HG03575 (cell line): Measurements from ENCODE around the gene RPS6KL1.

Experiments
- ATAC-seq: cut with Tn5 transposase; IDR thresholded peaks from one replicate; pipeline ENCODE4 v1.9.1; 2021; ENCODE audit not compliant: unreplicated experiment, insufficient number of reproducible peaks, low FRiP score; ENCODE audit errors: extremely low read depth

RPS6KL1 gene

DNA sequence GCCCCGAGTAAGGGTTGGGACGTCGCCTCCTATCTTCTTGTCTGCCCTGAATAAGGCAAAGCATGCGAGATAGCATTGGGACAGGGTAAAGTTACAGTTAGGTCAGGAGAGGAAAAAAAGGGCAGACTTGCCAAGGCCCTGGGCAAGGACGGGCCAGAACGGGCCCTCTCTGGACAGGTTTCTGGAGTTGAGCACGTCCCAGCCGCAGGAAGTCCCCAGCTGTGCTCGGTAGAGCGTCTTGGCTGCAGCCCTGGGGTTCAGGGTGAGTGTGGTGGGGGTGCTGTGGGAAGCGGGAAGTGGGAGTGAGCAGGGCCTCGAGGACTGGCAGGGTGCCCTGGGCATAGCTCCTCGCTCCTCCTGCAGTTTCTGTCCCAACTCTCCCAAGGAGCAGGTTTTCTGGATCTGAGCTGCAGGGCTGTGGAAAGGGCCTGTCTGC lies 5.4 kb downstream of the RPS6KL1 start:
- no peak for ATAC-seq

DNA sequence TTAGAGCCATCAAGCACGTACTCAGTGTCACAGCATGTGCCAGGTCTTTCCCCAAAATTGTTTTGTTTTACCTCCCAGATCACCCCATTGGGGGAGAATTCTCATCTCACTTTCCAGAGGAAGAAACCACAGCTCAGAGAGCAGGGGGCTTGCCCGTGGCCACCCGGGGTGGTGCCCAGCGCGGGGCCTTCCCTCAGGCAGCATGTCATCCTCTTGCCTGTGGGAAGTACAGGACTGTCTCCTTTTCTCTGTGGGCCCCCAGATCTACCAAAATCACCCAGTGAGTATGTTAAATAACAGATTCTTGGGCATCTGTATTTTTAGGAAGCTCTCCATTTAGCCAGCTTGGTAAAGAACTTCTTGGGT lies 5.9 kb downstream of the RPS6KL1 start:
- no peak for ATAC-seq

DNA sequence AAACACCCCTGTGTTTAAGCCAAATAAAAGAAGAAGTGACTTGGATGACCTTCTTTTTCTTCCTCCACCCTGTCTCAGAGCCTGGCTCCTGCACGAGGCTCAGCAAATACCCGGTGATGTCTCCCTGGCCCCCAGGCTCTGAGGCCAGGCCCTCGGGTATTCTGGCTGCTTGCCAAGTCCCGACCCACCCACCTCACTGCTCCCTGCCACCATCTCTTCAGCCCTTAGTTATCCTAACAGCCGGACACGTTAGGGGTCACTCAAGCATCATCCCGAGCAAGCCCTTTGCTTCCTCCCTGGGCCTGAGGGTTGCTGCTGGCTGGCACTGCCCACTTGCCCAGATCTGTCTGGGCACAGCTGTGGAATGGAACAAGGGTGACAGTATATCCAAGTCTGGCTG lies 7.2 kb downstream of the RPS6KL1 start:
- no peak for ATAC-seq

DNA sequence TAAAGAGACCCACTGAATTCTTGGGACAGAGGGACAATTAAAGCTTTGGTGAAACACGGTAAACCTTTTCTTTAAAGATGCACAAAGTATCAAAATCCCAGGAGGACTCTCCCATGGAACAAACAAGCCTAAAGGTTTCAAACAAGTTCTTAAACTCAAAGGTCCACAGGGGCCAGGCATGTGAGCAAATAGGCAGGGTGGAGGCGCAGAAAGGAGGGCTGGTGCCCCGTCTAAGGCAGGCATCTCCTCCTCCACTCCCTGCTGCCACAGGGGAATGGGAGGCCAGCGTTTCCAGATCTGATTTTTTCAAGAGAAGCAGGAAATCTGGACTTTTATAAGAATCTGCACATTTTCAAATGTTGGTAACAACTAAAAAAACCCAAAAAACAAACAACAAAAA lies 7.6 kb downstream of the RPS6KL1 start:
- no peak for ATAC-seq

DNA sequence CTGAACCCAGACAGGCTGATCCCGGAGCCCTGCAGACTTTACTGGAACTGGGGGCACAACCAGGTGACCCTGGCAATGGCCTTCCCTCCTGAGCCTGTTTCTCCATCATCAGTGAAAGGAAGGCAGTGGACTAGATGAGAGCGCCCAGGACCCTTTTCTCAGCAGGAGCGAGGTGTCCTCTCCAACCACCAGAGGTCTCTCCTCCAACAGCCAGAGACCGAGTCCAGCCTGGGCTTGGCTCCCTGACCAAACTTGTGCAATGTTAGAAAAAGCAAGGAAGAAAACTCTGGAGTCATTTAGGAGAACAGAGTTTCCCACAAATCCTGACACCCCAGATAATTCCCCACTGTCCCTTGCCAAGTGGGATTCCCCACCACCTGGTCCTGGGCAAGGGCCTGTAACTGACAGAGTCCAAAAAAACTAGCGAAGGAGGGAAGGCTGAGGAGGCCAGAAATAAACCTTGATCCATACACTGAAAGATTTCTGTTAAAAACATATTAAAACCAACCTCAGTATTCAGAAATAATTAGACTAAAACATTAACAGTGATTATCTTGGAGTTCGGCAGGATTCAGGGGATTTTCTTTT lies 9.0 kb downstream of the RPS6KL1 start:
- no peak for ATAC-seq

DNA sequence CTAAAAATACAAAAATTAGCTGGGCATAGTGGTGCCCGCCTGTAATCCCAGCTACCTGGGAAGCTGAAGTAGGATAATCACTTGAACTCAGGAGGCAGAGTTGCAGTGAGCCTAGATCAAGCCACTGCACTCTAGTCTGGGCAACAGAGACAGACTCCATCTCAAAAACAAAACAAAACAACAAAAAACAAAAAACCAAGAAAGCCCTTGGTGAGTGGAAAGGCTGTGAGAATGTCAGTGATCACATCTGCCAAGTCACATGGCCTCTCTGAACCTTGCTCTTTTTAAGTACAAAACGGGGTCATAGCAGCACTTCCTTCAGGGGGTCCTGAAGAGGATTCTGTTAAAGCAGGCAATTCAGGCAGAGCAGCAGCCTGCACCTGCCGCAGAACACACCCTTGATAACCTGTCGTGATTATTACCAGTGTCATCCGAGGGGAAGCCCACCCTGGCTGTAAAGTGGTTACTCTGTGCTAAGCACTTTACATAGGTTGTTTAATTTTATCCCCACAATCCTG lies 9.6 kb downstream of the RPS6KL1 start:
- no peak for ATAC-seq

DNA sequence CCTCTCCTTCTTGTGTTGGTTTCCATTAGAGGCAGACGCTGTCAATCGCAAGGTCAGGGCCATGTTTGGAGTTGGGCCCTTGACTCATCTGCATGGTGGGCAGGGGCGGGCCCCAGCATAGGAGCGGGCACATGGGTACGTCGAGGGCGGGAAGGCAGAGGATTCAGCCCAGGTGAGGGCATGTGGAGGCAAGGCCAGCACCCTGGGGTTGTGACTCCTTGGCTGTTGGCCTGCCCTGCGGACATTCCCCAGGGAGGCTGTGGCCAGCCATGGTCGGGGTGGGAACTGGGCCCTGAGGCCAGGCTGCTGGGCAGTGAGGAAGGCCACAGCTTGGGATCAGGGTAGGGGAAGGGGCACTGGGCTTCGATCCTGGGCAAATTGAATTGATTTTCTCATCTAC lies 10.3 kb downstream of the RPS6KL1 start:
- no peak for ATAC-seq

DNA sequence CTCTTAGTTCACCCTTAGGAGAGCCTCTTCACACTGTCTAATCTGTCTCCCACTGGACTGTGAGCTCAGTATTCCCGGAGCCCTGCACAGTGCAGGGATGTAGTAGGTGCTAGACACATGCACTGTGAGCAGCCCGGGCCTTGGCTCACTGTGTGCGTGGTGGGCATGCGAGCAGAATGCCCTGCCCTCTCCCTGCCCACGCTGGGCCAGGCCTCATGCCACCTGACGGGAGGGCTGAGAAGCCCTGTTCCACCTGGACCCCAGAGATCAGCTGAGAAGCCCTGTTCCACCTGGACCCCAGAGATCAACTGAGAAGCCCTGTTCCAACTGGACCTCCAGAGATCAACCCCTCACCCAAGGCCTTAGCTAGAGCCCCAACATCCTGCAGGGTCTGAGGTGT lies 10.9 kb downstream of the RPS6KL1 start:
- no peak for ATAC-seq

DNA sequence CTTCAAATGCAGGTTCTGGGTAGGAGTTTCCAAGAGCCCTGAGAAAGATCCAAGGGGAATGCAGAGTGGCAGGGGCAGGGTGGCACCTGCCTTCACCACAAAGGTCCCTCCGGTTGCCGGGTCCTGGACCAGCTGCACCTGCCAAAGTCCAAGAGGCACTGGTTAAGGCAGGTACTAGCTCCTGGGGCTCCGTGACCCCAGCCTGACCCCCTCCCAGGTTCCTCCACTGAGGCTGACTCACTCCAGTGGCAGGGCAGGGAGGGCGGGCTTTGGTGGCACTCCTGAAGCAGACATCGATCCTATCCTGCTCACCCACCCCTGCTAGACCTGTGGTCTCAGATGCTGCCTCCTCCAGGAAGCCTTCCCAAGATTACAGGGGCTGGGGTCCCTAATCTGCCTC lies 11.4 kb downstream of the RPS6KL1 start:
- no peak for ATAC-seq

DNA sequence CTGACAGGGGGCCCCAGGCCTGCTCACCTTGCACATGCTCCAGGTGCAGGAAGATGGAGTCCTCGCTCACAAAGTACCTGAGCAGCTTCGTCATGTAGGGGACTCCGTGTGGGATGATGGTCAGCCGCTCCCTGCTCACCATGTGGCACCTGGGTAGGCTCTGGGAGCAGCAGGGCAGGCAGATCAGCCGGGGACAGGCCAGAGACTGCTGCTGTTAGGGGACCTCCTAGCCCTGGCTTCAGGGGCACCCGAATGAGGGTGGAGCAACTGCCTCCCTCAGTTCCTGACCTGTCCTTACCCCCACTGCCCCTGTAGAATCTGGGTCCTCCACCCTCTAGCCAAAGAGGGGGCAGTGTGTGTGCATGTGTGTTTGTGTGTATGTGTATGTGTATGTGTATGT lies 11.8 kb downstream of the RPS6KL1 start:
- no peak for ATAC-seq

DNA sequence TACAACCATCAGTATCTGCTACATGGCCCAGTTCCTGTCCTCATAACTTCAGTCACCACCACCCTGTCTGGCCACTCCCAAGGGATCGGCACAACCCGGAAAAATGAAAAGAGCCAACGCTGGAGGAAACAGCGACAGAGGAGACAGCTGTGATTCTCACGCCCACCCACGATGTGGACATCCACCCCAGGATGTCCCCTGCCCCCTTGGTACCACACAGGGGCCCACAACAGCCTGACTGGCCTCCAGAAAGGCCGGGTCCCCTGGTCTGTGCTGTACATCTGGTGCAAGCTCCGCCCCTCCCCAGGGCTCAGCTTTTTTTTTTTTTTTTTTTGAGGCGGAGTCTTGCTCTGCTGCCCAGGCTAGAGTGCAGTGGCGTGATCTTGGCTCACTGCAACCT lies 12.5 kb downstream of the RPS6KL1 start:
- ATAC-seq, result no peak

DNA sequence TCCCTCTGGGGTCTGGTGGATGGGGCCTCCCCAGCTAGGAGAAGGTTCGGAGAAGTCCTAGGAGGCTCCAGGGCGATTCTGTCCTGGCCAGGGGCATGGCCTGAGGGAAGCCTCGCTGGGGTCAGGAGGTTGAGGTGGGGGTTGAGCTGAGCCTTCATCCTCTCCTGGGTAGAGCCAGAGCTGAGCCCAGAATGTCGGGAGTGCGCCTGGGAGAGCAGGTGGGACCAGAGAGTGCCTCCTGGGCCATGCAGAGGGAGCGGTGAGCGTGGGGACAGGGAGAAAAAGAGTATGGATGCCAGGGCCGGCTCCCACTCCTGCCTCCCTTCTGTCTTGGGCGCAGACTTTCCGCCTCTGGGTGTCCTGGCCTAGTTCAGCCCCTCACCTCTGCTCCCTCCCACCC lies 13.1 kb downstream of the RPS6KL1 start:
- no peak for ATAC-seq

DNA sequence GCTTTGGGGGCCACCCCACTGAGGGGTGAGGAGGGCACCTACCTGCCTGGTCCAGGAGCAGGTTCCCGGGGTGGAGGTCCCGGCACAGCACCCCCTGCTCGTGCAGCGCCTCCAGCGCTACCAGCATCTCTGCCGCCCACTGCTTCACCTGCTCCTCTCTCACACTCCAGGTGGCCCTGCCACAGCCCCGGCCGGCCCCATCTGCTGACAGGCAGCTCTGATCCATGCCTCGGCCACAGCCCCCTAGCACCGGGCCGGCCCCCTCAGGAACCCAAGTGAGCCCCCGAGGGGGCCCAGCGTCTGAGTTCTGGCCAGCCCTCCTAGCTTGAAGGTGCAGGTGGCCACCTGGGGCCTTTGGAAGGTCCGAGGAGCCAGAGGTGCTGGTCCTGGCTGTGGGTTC lies 13.6 kb downstream of the RPS6KL1 start:
- ATAC-seq, result no peak

DNA sequence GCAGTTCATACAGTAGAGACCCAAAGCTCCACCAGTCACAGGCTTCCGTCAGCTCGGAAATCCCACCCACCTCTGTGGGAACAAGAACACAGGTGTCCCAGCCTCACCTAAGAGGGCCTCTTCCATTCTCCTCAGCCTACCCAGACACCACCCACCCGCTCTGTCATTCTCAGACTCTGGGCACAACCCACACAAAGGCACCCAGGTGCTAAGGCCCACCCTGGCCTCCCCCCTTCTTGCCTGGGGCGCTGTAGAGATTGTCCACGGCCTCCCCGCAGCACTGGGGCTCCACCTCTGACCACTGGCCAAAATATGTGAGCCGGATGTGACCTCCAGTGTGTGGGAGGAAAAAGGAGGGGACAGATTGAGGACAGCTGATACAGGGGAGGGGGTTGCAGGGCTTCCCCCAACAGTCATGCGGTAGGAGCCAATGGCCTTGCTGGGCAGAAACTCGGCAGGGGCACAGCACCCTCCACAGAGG lies 14.2 kb downstream of the RPS6KL1 start:
- ATAC-seq, result no peak

DNA sequence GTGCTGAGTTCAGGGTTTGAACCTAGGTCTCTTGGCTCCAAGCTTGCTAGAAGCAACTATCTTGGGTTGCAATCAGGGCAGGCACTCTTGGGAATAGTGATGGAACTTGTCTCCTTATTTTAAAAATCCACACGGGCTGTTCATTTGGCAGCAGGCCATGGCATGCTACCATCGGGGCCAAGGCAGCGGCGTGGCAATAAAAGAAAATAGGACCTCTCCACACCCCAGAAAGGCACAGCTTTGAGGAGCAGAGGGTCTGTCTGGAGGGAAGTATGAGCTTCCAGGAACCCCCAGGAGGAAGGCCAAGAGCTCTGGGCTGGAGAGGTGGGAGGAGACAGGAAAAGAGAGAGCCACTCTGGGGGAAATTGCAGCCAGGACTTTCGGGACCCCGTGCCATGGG lies 15.3 kb downstream of the RPS6KL1 start:
- ATAC-seq, result no peak

DNA sequence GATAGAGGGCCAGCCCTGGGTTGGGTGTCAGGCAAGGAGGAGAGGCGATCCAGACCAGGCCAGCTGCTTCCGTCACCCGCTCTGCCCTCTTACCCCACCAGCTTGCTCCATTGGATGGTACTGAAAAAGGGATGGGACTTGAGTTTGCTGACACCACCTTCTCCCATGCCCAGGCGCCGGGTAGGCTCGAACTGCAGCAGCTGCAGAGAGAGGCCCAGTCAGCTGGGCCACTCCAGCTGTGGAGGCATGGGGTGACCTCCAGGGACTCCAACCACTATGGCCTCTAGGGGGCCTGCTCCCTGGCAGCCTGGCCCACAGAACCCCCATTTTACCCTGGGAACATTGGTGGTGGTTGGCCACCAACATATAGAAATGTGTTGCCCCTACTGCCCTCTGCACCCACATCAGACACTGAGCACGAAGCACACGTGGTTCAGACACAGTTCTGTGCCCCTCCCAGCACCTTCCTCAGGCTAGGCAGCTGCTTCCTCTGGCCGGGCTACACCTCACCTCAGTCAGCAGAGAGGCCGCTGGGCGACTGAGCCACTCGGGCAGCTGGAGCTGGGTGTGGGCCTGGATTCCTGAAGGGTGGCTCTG lies 16.0 kb downstream of the RPS6KL1 start:
- ATAC-seq, result no peak

DNA sequence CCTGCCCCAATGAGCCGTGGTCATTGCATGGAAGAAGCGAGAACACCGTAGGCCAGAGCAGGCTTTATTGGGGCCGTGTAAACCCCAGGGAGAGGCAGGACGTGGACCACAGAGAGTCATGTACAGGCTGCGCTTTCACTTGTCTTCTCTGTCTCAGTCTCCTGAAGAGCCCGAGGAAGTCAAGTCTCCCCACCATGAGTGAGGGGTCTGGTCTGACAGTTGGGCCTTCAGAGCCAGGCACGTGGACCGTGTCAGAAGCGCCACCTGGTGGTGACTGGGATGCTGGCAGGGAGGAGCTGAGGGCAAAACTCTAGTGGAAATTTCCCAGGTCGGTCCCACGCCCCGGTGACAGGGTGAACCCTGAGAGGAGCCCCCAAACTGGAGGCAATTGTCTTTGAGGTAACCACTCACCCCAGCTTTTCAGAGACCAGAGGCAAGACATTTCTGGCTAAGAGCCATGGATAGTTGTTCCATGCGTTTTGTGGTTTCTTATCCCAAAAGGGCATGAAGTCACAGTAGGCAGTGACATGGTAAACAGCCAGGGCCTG lies 17.4 kb downstream of the RPS6KL1 start:
- no peak for ATAC-seq

DNA sequence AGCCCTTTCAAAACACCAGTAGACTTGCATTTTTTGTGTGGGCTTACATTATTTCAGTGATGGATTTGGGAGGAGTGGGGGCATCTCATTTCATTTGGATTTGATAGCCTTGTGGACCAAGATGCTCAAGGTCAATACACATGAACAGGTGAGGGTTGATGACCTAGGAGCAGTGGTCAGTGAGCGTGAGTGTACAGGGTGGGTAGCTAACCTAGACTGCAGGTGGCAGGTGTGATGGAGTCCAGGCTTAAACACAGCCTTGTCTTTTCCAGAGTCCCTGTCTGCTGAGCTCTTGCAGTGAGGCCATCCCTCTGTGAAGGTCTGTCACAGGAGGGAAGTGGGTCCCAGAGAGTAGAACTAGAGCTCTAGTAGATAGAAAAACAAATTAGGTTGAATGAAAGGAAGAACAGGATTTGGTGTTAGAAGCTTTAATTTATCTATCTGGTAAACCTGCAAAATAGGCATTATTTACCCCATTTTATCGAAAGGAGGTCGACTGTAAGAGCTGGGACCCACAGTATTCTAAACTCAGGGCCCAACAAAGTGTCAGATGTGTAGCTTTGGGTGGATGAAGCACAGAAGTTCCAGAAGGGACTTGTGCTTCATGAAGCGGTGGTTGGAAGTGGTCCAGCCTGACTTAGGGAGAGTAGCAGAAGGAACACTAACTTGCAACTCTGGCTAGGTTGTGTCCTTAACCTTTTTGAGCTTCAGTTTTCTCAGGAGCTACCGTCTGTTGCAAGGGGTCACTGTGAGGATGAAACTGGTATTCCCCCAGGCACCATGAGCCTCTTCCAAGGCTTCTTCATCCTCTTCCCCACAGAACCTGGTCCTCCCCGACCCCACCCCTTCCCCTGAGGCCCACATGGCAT lies 18.2 kb downstream of the RPS6KL1 start:
- no peak for ATAC-seq

DNA sequence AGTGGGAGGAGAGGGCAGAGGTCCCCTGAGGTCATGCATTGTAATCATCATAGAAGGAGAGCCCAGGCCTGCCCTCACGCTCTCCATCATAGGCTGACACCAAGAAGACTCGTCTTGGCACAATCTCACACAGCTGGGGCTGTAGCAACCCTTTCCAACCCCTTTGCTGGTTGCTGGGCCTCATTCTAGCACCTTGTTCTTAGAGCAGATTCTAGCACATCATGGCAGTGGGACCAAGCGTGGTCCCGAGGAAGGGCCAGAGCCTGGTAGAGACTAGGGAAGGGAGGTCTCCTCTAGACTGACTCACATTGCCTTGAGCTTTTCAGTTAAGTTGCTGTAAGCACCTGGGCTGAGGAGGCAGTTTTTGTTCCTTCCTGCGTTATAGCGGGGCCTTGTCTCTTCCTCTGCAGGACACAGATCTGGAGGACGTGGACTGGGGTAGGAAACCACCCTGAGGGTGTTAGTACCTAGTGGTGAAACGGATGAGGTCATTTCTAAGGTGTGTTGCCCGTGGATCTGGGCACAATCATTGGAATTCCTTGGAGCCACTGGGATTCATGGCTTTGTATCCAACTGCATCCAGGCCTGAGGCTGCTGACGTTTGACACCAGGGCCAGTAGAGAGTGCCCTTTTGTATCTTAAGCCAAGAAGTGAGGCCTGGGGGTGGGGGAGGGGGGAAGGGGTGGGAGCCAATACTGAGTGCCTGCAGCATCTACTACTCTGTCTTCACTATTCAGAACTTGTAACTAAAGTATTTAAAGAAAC lies 19.9 kb downstream of the RPS6KL1 start:
- no peak for ATAC-seq
